HG03066 (cell line): Measurements from ENCODE around the gene SLCO3A1.

Source experiments
- ATAC-seq: cut with Tn5 transposase; IDR thresholded peaks from one replicate; pipeline ENCODE4 v1.9.1; 2021; ENCODE audit warnings: low read depth; ENCODE audit not compliant: unreplicated experiment

SLCO3A1 gene

DNA sequence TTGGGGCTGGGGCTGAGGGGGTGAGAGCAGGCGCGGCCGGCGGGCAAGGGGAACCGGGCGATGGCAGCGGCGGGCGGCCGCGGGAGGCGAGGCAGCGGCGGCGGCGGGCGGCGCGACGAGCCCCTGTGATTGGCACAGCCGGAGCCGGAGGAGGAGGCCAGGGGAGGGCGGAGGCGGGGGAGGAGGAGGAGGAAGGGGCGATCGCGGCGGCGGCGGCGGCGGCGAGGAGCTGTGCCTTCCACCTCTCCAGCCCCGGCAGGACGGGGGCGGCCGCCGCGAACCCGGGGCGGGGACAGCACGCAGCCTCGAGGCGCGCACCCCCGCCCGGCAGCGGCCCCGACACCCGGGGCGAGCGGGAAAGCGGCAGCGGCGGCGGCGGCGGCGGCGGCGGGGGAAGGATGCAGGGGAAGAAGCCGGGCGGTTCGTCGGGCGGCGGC, at the start of gene SLCO3A1:
SLCO3A1 (plus strand) TSS at position 198 of the 437 bp plus-strand sequence.
- ATAC-seq: peak; percentile 14

- no peak for ATAC-seq
Observed at GRCh38 chr15:91807122-91807521, 46.4 kb upstream of the SLCO3A1 start.

DNA sequence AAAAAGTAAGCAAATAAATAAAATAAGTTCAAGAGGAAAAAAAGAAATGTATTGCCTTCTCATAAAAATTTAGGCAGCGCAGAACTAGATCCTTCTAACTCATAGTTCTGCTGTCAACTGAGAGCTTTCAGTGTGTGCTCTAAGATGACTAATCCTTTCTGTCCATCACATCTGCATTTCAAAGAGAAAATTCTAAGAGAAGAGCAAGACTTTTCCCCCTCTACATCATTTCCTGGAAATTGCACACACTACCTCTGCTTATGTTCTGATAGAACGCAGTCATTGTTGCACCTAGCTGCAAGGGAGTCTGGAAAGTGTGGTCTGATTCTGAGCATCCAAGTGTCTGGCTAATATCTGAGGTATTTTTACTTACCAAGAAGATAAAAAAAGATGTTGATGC, 39.6 kb upstream of the SLCO3A1 start:
- no peak for ATAC-seq

DNA sequence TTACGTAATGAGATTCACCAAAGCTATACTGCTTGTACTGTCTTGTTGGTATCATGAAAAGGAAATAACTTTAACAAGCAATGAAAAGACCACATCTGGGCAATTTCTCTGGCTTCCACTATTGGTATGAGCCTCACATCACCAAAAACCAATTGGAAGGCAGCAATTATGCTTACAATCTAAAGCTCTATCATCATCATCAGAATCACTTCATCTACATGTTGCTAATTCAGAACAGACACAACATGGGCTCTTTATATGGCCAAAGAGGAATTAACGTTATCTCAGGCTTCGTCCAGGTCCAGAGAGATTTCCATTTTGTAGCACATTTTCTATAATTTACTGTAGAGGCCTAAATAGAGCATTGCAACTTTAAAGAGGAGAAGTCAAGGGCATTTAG, 36.6 kb upstream of the SLCO3A1 start:
- no peak for ATAC-seq

DNA sequence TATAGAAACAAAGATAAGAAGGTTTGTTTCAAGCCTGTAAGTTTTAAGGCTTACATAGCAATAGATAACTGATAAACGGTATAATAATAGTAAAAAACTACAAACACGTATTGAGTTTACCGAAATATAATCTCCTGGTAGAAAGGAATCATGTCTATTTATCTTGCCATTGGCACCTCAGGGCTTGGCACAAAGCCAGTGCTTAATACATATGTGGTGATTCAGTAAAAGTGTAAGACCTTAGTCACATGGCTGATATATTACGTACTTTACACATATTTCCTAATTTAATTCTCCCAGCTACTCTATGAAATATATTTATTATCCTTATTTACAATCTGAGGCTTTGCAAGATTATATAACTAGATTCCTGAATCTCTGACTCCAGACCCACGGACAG, 32.0 kb upstream of the SLCO3A1 start:
- no peak for ATAC-seq

GRCh38 chr15:91824256-91824655, 29.3 kb upstream of the SLCO3A1 start:
- ATAC-seq: no peak

- no peak for ATAC-seq
Observed at GRCh38 chr15:91826443-91826842, 27.1 kb upstream of the SLCO3A1 start.

DNA sequence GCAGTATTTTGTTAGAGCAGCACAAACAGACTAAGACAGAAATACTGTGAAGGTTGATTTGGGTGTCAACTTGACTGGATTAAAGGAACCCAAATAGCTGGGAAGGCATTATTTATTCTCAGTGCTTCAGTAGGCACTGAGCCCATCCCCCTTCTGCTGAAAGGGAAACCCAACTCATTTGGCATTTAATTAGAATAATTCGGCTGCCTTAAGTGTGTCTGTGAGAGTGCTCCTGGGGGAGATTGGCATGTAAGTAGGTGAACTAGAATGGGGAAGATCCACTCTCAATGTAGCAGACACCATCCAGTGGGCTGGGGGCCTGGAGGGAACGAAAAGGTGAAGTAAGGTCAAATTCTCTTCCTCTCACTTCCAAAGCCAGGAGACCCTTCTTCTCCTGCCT, 20.5 kb upstream of the SLCO3A1 start:
- no peak for ATAC-seq

DNA sequence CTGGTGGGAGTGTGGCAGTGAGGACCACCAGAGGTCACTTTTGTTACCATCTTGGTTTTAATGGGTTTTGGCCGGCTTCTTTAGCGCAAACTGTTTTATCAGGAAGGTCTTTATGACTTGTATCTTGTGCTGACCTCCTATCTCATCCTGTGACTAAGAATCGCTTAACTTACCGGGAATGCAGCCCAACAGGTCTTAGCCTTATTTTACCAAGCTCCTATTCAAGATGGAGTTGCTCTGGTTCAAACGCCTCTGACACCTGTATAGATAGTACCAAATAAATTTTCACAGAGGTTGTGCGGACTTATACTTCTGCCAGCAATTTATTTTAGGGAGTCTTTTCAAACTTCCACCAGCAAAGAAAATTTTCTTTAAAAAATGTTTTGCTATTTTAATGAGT, 13.6 kb upstream of the SLCO3A1 start:
- no peak for ATAC-seq

DNA sequence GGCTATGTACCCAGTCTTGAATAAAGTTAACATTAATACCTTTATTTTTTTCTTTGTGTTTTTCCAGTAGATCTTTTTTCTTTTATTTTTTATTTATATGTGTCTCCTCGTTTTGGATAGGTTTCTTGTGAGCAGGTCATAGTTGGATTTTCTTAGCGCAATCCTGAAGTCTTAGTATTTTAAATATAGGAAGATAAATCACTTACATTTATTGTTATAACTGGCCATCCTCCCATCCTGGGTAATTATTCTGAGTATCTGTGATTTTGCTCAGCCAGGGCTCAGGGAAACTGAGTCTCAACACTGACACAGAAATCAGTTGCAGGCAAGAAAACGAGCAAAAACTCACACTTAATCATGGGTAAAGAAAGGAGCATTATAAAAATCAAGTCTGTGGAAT, 11.6 kb upstream of the SLCO3A1 start:
- no peak for ATAC-seq

- no peak for ATAC-seq
Observed at GRCh38 chr15:91844341-91844740, 9.2 kb upstream of the SLCO3A1 start.

DNA sequence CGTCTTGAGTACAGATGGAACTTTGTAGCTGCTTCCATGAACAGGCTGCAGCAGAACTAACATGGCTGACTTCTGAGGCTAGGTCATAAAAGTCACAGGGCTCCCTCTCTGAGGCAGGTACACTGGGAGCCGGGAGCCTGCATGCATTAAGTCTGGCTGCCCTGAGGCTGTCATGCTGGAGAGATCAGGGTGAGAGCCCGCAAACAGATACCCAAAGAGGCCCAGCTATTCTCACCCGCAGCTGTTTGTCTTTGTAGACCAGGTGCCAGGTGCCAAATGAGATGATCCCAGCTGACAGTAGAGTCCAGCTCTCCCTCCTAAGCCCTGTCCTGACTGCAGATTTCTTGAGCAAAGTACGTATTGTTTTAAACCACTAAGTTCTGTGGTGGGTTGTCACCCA, 8.6 kb upstream of the SLCO3A1 start:
- ATAC-seq: no peak

DNA sequence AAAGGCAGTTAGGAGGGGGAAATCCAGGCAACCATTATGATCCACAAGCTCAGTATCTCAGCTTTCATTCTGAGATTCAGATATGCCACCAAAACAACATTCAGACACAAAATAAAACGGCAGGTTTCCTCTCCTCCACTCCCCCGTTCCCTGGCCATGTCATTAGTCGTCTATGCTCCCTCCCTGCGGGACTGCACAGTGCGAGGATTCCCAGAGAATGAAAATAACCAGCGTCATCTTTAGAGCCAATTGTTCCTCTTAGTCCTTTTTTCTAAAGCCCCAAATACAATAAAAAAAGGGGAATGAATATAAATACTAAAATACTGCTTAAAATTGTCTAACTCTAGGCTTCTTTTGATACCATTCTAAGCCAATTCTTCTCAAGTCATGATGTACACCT, 7.8 kb upstream of the SLCO3A1 start:
- ATAC-seq: no peak

DNA sequence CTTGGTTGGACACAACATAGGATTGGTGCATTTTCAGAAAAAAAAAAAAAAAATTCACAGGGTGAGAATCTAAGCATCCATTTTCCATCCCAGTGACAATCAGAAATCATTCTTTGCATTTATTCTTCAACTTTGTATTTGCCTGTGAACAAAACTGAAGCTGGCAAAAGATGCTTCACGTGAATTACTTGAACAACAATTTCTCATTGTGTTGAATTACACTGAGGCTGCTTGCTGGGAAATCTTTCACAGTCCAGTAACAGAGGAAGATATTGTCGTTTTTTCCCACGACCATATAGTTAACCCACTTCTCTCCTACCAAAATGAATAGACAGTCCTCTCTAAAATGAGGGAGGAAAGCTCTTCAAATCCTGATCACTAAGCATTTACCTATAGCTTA, 4.3 kb upstream of the SLCO3A1 start:
- ATAC-seq: no peak

DNA sequence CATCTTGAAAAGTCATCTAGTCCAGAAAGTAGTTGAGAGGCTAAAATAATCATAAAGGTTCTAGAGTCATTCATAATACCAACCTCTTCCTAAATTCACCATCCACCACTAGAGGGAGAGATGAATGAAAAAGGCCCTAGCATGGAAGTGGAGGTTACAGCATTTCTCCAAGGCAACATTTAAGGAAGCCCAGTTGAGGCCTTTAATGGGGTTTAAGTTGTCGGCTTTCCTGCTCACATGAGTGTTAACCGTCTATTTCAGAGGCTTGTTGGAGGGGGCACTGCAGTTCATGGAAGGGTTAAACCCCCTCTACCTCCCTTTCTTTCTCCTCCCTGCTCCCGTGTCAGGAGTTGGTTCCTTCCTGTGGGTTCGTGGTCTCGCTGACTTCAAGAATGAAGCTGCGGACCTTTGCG, 3.8 kb upstream of the SLCO3A1 start:
- ATAC-seq: no peak

GRCh38 chr15:91852741-91853510, 582 bp upstream of the SLCO3A1 start:
- peak; percentile 47 for ATAC-seq

GRCh38 chr15:91853948-91854638, 585 bp downstream of the SLCO3A1 start:
- no peak for ATAC-seq

DNA sequence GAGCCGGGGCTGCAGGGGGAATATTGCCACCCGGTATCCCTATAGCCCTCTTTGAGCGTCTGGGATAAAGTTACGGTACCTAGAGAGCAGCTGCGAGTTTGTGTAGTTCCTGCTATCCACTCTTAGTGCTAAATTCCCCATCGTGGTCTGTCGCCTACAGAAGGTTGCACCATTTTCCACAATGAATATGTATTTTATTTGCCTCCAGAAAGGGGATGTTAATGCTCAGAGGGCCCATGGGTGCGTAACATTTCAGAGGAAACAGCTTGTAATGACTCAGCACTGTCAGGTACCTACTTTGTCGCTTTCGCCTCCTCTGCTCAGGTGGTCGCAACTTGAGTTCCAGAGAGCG, 1.1 kb downstream of the SLCO3A1 start:
- no peak for ATAC-seq

DNA sequence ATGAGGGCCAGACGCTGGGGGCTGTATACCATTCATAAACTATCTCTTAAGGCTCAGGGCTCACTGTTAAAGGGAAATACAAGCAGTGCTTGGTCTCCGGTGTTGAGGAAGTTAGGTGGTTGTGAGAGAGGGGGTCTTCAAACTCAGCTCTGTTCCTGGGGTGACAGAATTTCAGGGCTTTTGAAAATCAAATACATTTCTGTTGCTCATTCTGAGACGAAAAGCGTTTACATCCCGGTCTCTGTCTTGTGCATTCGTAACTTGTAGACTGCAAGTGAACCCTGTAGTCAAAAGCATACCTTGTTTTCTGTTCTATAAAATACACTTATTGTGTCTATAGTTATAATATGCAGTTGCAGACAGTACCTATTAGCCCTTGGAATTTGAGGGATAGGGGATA, 1.7 kb downstream of the SLCO3A1 start:
- ATAC-seq: no peak

GRCh38 chr15:91855684-91856489, 2.4 kb downstream of the SLCO3A1 start:
- no peak for ATAC-seq

GRCh38 chr15:91857224-91857585, 3.7 kb downstream of the SLCO3A1 start:
- no peak for ATAC-seq
